ENCODE measurements around the gene EXOC7.

EXOC7 gene

DNA sequence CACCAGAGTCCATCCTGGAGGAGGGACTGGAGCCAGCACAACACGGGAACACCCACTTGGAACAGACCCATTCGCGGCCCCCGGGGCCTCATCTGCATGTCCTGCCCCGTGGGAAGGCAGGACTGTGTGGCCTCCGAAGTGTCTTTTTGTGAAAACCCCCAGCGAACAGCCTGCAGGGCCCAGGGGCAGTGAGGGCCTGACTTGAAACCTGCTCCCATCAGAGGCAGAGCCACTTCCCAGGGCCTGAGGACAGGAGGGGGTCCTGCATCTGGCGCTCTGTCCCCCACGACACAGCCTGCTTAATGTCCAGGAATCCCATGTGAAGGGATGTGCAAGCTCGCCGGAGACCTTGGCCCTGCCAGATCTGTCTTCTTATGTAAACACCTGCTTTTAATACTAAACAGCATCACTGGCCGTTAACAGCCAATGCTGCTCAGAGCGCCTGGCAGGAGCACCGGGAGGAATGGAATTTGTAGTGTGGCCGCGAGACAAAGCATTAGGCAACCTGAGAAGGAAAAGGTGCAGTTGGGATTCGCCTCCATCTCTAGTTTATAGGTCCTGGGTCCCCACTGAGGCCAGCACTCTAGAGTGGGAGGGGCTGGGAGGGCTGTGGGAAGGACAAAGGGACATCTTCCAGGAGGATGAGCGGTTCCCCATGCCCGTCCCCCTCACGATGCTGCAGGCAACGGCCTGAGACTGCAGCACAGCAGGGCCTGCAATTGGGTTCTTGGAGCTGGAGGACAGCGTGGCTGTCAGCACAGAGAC, 66.9 kb downstream of the EXOC7 start:
- Histone ChIP-seq H3K9me3 (ENCODE audit: control extremely low read depth in 1 of 5, control insufficient read depth in 4 of 5, insufficient read depth in 2 of 5, low read depth in 1 of 5, low read length in 4 of 5) (peaks cover 0 to 9% (median 0%) of the 10 kb centered on the region in 5 experiments), H3K27me3 (replicated peaks in 2 of 5; ENCODE audit: control insufficient read depth in 4 of 5, insufficient read depth in 5 of 5, low read length in 4 of 5) (no peaks in the 10 kb centered on the region), H3K36me3 (ENCODE audit: control insufficient read depth in 4 of 4, insufficient read depth in 4 of 4, low read length in 3 of 4) (peaks cover 12 to 42% (median 34%) of the 10 kb centered on the region in 4 experiments), H3K4me1 (ENCODE audit: control extremely low read depth in 1 of 4, control insufficient read depth in 4 of 4, insufficient read depth in 4 of 4, low read length in 3 of 4) (peaks cover 0 to 13% (median 5%) of the 10 kb centered on the region in 4 experiments), H3K27ac (ENCODE audit: insufficient read depth in 1 of 2, low read depth in 1 of 2, low read length in 2 of 2, poor library complexity in 1 of 2, severe bottlenecking in 2 of 2) (no peak overlapping the region), H3K4me3 (ENCODE audit: control insufficient read depth in 1 of 7, extremely low read depth in 1 of 7, insufficient read depth in 4 of 7, low read depth in 2 of 7, low read length in 6 of 7) (no peak overlapping the region)
- 95% methylated on average over 18 of the region's 22 CpGs for WGBS (ENCODE audit: insufficient coverage)
- no peak for DNase-seq
- ChIA-PET POLR2A (interaction anchor here (0.6 kb wide), 1 partner anchor 27 kb away, joined by 3 read pairs; no protein-coding TSS in a partner anchor), CTCF (interaction anchor here (1.2 to 9.9 kb wide), 4 partner anchors 17 to 37 kb away, joined by 3 to 104 read pairs (median 4); no protein-coding TSS in a partner anchor)

DNA sequence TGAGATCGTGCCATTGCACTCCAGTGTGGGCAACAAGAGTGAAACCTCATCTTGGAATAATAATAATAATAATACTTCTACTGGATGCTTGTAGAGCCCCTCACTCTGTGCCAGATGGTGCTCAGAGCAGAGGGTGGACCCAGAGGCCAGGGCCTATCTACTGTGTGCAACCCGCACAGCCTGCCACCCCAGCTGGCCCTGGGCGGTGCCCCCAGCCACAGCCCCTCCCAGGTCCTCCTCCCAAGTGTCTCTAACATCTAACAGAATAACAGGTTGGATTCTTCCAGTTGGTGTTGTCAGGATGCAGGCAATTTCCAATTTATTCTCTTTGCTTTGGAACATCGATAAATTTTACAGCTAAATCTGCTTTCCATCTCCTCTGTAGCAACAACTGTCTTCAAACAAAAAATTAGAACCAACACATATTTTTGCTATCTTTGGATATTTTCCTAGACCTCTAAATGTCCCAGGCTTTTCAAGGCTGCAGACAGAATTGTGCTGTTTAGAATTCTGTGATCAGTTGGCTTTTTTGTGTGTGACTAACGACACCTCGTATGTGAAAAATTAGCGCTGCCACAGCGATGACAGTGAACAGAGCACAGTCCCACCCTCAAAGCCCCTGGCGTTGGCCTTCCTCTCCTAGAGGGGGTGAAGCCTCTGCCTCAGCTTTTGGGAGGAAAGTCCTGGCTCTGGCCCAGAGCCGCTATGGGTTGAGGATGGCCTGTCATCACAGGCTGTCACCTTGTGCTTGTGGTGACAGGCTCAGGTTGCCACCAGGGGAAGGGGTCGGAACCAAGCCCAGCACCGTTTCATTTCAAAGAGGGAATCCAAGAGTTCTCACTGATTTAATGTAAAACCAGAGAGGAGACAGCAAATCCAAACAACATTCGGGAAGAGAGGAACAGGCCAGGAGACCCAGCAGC, 68.9 kb downstream of the EXOC7 start:
- ChIA-PET POLR2A (no interaction called here), CTCF (interaction anchor here (0.8 to 9.9 kb wide), 7 partner anchors 15 to 147 kb away, joined by 3 to 104 read pairs (median 5); no protein-coding TSS in a partner anchor)
- peaks cover 0 to 23% (median 14%) of the 10 kb centered on the region in 4 experiments for H3K4me1 ChIP-seq (ENCODE audit: control extremely low read depth in 1 of 4, control insufficient read depth in 4 of 4, insufficient read depth in 4 of 4, low read length in 3 of 4)
- DNase-seq, result no peak
- H3K27me3 ChIP-seq (replicated peaks in 2 of 5; ENCODE audit: control insufficient read depth in 4 of 5, insufficient read depth in 5 of 5, low read length in 4 of 5), result no peaks in the 10 kb centered on the region
- no peak overlapping the region for H3K4me3 ChIP-seq (ENCODE audit: control insufficient read depth in 1 of 7, extremely low read depth in 1 of 7, insufficient read depth in 4 of 7, low read depth in 2 of 7, low read length in 6 of 7)
- no peak overlapping the region for H3K27ac ChIP-seq (ENCODE audit: insufficient read depth in 1 of 2, low read depth in 1 of 2, low read length in 2 of 2, poor library complexity in 1 of 2, severe bottlenecking in 2 of 2)
- WGBS (ENCODE audit: insufficient coverage), result 94% methylated on average over 12 of the region's 13 CpGs
- H3K36me3 ChIP-seq (ENCODE audit: control insufficient read depth in 4 of 4, insufficient read depth in 4 of 4, low read length in 3 of 4), result peaks cover 5 to 22% (median 14%) of the 10 kb centered on the region in 4 experiments
- H3K9me3 ChIP-seq (ENCODE audit: control extremely low read depth in 1 of 5, control insufficient read depth in 4 of 5, insufficient read depth in 2 of 5, low read depth in 1 of 5, low read length in 4 of 5), result peaks cover 0 to 9% (median 0%) of the 10 kb centered on the region in 5 experiments

DNA sequence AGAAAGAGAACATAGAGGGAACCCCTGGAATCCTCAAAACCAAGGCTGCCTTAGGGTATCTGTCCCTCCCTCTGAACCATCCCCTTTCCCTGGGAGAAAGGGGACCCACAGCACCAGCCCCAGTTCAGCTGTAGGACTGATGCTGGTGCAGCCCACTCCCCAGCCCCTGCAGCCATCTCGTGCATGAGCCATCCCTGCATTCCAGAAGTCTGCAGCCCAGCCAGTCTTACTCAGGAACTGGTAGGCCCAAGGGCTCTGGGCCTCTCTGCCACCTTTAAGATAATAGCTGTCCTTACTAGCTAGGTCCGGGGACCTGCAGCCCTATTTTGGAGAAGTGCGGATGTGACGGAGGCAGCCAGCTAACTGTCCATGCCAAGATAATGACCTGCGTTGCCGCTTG, 70.4 kb downstream of the EXOC7 start:
- CTCF ChIA-PET, result interaction anchor here (0.9 to 9.9 kb wide), 6 partner anchors 14 to 33 kb away, joined by 3 to 104 read pairs (median 6); no protein-coding TSS in a partner anchor
- Histone ChIP-seq H3K9me3 (ENCODE audit: control extremely low read depth in 1 of 5, control insufficient read depth in 4 of 5, insufficient read depth in 2 of 5, low read depth in 1 of 5, low read length in 4 of 5) (peaks cover 0 to 9% (median 0%) of the 10 kb centered on the region in 5 experiments), H3K36me3 (ENCODE audit: control insufficient read depth in 4 of 4, insufficient read depth in 4 of 4, low read length in 3 of 4) (peaks cover 0 to 7% (median 2%) of the 10 kb centered on the region in 4 experiments), H3K4me3 (ENCODE audit: control insufficient read depth in 1 of 7, extremely low read depth in 1 of 7, insufficient read depth in 4 of 7, low read depth in 2 of 7, low read length in 6 of 7) (no peak overlapping the region), H3K4me1 (ENCODE audit: control extremely low read depth in 1 of 4, control insufficient read depth in 4 of 4, insufficient read depth in 4 of 4, low read length in 3 of 4) (peaks cover 0 to 39% (median 29%) of the 10 kb centered on the region in 4 experiments), H3K27me3 (replicated peaks in 2 of 5; ENCODE audit: control insufficient read depth in 4 of 5, insufficient read depth in 5 of 5, low read length in 4 of 5) (no peaks in the 10 kb centered on the region), H3K27ac (ENCODE audit: insufficient read depth in 1 of 2, low read depth in 1 of 2, low read length in 2 of 2, poor library complexity in 1 of 2, severe bottlenecking in 2 of 2) (no peak overlapping the region)
- 95% methylated on average over 5 of the region's 6 CpGs for WGBS (ENCODE audit: insufficient coverage)
- POLR2A ChIA-PET, result no interaction called here
- no peak for DNase-seq

DNA sequence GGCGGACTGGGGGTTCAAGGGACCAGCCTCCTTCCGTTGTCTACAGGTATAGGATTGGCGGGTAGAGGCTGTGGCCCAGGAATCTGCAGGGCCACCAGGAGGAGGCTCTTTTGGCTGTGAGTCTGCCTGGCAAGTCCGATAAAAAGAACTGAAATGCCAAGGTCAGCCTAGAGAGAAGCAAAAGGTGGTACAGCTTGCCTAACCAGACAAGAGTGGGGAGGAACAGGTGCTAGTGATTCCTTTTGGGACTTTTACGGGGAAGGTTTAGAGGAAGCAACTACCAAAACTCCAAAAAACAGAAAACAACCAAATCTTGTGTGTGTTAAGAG, 70.8 kb downstream of the EXOC7 start:
- Histone ChIP-seq H3K4me1 (ENCODE audit: control extremely low read depth in 1 of 4, control insufficient read depth in 4 of 4, insufficient read depth in 4 of 4, low read length in 3 of 4) (peaks cover 0 to 41% (median 31%) of the 10 kb centered on the region in 4 experiments), H3K4me3 (ENCODE audit: control insufficient read depth in 1 of 7, extremely low read depth in 1 of 7, insufficient read depth in 4 of 7, low read depth in 2 of 7, low read length in 6 of 7) (no peak overlapping the region)
- CTCF ChIA-PET, result interaction anchor here (0.9 to 9.9 kb wide), 6 partner anchors 14 to 33 kb away, joined by 3 to 104 read pairs (median 6); no protein-coding TSS in a partner anchor

DNA sequence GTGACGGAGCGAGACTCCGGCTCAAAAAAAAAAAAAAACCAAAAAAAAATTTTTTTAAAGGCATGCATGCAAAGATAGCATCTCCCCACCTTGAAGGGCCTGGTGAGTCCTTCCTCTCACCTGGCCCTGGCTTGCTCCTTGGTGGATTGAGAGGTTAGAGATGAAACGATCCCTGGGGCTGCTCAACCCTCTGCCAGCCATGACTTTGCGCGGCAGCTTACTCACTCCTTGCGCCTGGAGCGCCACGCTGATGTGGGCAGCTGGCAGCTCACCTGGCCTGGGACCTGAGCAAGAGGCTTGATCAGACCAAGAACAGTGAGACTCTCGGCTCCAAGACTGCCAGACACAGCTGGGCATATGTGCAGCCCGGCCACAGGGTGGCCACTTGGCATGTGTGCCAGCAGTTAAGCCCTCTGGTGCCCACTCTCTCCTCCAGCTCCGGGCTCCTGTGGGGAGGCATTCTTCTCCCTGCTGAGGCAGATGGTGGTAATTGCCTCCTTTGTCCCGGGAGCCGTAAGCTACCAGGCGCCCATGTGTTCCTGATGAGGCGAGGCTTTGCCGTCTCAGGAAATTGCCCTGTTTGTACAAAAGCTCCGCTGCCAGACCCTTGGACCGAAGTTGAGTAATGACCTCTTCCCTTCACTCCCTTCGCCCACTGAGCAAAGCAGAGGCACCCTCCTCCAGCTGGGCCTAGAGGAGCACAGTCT, 71.4 kb downstream of the EXOC7 start:
- Histone ChIP-seq H3K27ac (ENCODE audit: insufficient read depth in 1 of 2, low read depth in 1 of 2, low read length in 2 of 2, poor library complexity in 1 of 2, severe bottlenecking in 2 of 2) (no peak overlapping the region), H3K27me3 (replicated peaks in 2 of 5; ENCODE audit: control insufficient read depth in 4 of 5, insufficient read depth in 5 of 5, low read length in 4 of 5) (no peaks in the 10 kb centered on the region), H3K4me1 (ENCODE audit: control extremely low read depth in 1 of 4, control insufficient read depth in 4 of 4, insufficient read depth in 4 of 4, low read length in 3 of 4) (peaks cover 0 to 46% (median 35%) of the 10 kb centered on the region in 4 experiments), H3K36me3 (ENCODE audit: control insufficient read depth in 4 of 4, insufficient read depth in 4 of 4, low read length in 3 of 4) (peaks cover 0 to 4% (median 2%) of the 10 kb centered on the region in 4 experiments), H3K9me3 (ENCODE audit: control extremely low read depth in 1 of 5, control insufficient read depth in 4 of 5, insufficient read depth in 2 of 5, low read depth in 1 of 5, low read length in 4 of 5) (peaks cover 0 to 9% (median 0%) of the 10 kb centered on the region in 5 experiments), H3K4me3 (ENCODE audit: control insufficient read depth in 1 of 7, extremely low read depth in 1 of 7, insufficient read depth in 4 of 7, low read depth in 2 of 7, low read length in 6 of 7) (no peak overlapping the region)
- 95% methylated on average over 16 of the region's 20 CpGs for WGBS (ENCODE audit: insufficient coverage)
- peak in 2 of 3 donors; percentile 25 to 32 for DNase-seq
- POLR2A ChIA-PET, result interaction anchor here (0.6 kb wide), 1 partner anchor 96 kb away, joined by 4 read pairs; no protein-coding TSS in a partner anchor
- CTCF ChIA-PET, result interaction anchor here (0.9 to 9.9 kb wide), 8 partner anchors 14 to 33 kb away, joined by 3 to 104 read pairs (median 4); no protein-coding TSS in a partner anchor

More for the DNA sequence above, 70.8 kb downstream of the EXOC7 start:
- H3K9me3 ChIP-seq (ENCODE audit: control extremely low read depth in 1 of 5, control insufficient read depth in 4 of 5, insufficient read depth in 2 of 5, low read depth in 1 of 5, low read length in 4 of 5), result peaks cover 0 to 9% (median 0%) of the 10 kb centered on the region in 5 experiments
- no peak overlapping the region for H3K27ac ChIP-seq (ENCODE audit: insufficient read depth in 1 of 2, low read depth in 1 of 2, low read length in 2 of 2, poor library complexity in 1 of 2, severe bottlenecking in 2 of 2)
- H3K36me3 ChIP-seq (ENCODE audit: control insufficient read depth in 4 of 4, insufficient read depth in 4 of 4, low read length in 3 of 4), result peaks cover 0 to 4% (median 2%) of the 10 kb centered on the region in 4 experiments
- H3K27me3 ChIP-seq (replicated peaks in 2 of 5; ENCODE audit: control insufficient read depth in 4 of 5, insufficient read depth in 5 of 5, low read length in 4 of 5), result no peaks in the 10 kb centered on the region
- no peak for DNase-seq
- 97% methylated on average over 4 of the region's 5 CpGs for WGBS (ENCODE audit: insufficient coverage)
- POLR2A ChIA-PET, result no interaction called here
